Kidney (tissue), 14 donors: Measurements from ENCODE around the gene OR6K3. TPM values are rescaled to one million over a fixed set of nuclear protein-coding genes. Genes with fewer than 3 reads are reported as not detected.

Experiments used
- DNase-seq, 5 donors: peaks; one replicate each; pipeline ENCODE4 v3.0.0-alpha.2; 2013 to 2020
- FAIRE-seq: peaks from 2 replicates; lab custom pipeline; 2012; peaks lifted over from hg19 to GRCh38; lab: Jason Lieb, UNC
- H3K27ac ChIP-seq, 2 donors: one replicate each; pipeline ENCODE4 v1.7.0; 2013; ENCODE audit warnings: low read depth in 2 of 2, low read length in 2 of 2, inconsistent platforms in 1 of 2
- H3K27me3 ChIP-seq: one replicate; pipeline ENCODE4 v1.7.1; 2013; ENCODE audit warnings: low read length, inconsistent platforms; ENCODE audit not compliant: control insufficient read depth, insufficient read depth
- H3K36me3 ChIP-seq, 3 donors: one replicate each; pipeline versions ENCODE4 v1.7.0 to v1.7.1; 2013; ENCODE audit warnings: low read length in 3 of 3, control low read depth in 1 of 3, inconsistent platforms in 1 of 3; ENCODE audit not compliant: insufficient read depth in 3 of 3, control insufficient read depth in 2 of 3
- H3K4me1 ChIP-seq, 3 donors: one replicate each; pipeline versions ENCODE4 v1.7.0 to v1.7.1; 2013; ENCODE audit warnings: low read length in 3 of 3, inconsistent platforms in 1 of 3, low read depth in 1 of 3; ENCODE audit not compliant: control insufficient read depth in 2 of 3, insufficient read depth in 2 of 3
- H3K4me3 ChIP-seq, 3 donors: one replicate each; pipeline versions ENCODE4 v1.7.0 to v1.8.1; 2013; ENCODE audit warnings: low read length in 3 of 3, control low read depth in 1 of 3, inconsistent platforms in 1 of 3
- H3K9ac ChIP-seq, 3 donors: one replicate each; pipeline versions ENCODE4 v1.7.0 to v1.7.1; 2013; ENCODE audit warnings: low read length in 3 of 3, control low read depth in 1 of 3, inconsistent platforms in 1 of 3
- H3K9me3 ChIP-seq, 3 donors: one replicate each; pipeline versions ENCODE4 v1.7.0 to v1.7.1; 2013; ENCODE audit warnings: low read length in 3 of 3, control low read depth in 1 of 3, inconsistent platforms in 1 of 3; ENCODE audit not compliant: control insufficient read depth in 2 of 3, insufficient read depth in 1 of 3
- intact Hi-C: fragments of 100-400 bp; cut with DNase I; formaldehyde crosslinking; loops from one replicate; pipeline ENCODE4 v1.11.1; 2022
- polyA plus RNA-seq: library from polyadenylated mRNA; stranded (reverse); fragments of 350-450 nt; fragmentation: Illumina TruSeq; extraction: RNeasy Lipid Tissue Mini Kit (QIAGEN cat#74804); gene quantifications from one replicate; pipeline ENCODE4 v1.2.3, GENCODE V29; 2014; ENCODE audit warnings: low read depth, low replicate concordance; ENCODE audit not compliant: insufficient read depth
- total RNA-seq: library from RNA; stranded (reverse); fragmentation: NEBNext Ultra II Directional; extraction: Animal tissue kit (Norgen Biotek cat#: 25700); gene quantifications from one replicate; pipeline ENCODE4 v1.2.1, GENCODE V29; 2021
- TF ChIP-seq, protein P1 (sequence below): IDR thresholded peaks from 3 replicates; pipeline ENCODE4 v1.5.1; 2012; ENCODE audit warnings: mild to moderate bottlenecking, moderate library complexity, borderline replicate concordance; ENCODE audit not compliant: insufficient read depth; ENCODE audit errors: extremely low read depth
- donor health status: control.
- donor health status: control.
- donor health status: control.
- donor health status: control.
- donor health status: control.
- donor health status: DM: yes; HTN: yes; CAD: no.
- donor health status: Normal renal cell carcinoma (clear cell type).

OR6K3 gene
- total and polyA plus RNA-seq, 2 donors from 2014 or later, result not detected

DNA sequence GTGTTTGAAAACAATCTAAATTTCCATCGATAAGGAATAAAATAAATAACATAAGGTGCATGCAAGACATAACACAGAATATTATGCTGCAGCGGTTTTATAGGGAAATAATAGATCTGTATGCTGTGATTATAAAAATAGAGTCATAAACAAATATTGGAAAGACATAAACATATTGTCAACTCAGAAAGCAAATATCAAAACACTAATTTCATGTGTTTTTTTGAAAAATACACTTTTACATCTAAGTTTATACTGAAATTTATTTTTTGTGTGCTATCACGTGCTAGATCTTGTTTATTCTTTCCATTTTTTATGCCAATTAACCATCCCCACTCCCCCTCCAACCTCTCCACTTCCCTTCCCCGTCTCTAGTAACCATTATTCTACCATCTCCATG is 9.4 kb downstream of the OR6K3 start:
- intact Hi-C loops, result no loop called here
- TF ChIP-seq, protein P1, sequence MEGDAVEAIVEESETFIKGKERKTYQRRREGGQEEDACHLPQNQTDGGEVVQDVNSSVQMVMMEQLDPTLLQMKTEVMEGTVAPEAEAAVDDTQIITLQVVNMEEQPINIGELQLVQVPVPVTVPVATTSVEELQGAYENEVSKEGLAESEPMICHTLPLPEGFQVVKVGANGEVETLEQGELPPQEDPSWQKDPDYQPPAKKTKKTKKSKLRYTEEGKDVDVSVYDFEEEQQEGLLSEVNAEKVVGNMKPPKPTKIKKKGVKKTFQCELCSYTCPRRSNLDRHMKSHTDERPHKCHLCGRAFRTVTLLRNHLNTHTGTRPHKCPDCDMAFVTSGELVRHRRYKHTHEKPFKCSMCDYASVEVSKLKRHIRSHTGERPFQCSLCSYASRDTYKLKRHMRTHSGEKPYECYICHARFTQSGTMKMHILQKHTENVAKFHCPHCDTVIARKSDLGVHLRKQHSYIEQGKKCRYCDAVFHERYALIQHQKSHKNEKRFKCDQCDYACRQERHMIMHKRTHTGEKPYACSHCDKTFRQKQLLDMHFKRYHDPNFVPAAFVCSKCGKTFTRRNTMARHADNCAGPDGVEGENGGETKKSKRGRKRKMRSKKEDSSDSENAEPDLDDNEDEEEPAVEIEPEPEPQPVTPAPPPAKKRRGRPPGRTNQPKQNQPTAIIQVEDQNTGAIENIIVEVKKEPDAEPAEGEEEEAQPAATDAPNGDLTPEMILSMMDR, result no peak
- no peak for FAIRE-seq

DNA sequence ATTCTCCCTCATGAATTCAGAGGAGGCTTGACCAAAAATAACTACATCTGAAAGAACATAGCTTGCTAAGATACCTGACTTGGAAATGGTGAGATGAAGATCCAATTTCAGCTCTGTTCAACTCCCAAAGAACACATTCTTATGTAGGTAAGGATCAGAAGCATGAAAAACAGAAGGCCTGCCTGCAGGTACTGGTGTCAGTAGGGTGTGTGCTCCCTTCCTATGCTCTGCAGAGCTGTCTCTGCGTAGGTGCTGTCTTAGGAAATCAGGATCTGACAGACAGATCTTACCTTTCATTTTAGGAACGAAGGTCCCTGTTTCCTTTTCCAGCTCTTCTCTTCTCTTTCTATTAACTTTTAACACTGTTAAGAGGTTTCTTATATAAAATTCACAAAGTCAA is 14.4 kb downstream of the OR6K3 start:
- H3K9me3 ChIP-seq, result no peaks in the 10 kb centered on the region
- FAIRE-seq (no peak), DNase-seq (no peak)
- TF ChIP-seq, protein P1, result no peak
- no peaks in the 10 kb centered on the region for H3K4me1 ChIP-seq
- no peak overlapping the region for H3K9ac ChIP-seq
- intact Hi-C loops, result no loop called here
- no peak overlapping the region for H3K4me3 ChIP-seq
- H3K27me3 ChIP-seq, result no peaks in the 10 kb centered on the region
- no peak overlapping the region for H3K27ac ChIP-seq
- no peaks in the 10 kb centered on the region for H3K36me3 ChIP-seq

More for the DNA sequence above, 9.4 kb downstream of the OR6K3 start:
- Histone ChIP-seq H3K9ac (no peak overlapping the region), H3K9me3 (no peaks in the 10 kb centered on the region), H3K36me3 (no peaks in the 10 kb centered on the region), H3K27ac (no peak overlapping the region), H3K4me1 (no peaks in the 10 kb centered on the region), H3K4me3 (no peak overlapping the region), H3K27me3 (no peaks in the 10 kb centered on the region)
- DNase-seq, result no peak

DNA sequence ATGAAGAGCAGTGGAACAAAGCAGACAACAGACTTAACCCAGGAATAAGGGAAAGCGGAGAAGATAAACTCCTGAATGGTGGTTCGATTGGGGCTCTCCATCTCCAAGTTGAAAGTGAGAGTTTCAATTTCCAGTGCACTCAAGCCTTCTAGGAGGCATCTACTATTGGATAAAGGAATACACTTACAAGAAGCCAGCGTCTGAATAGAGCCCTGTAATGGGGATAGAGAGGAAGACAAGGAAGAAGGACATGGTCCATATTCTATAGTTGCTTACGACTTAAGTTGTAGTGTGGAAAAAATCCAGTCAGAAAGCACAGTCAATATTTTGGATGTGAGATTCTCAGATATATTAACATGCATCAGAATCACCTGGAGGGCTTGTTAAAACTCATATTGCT is 20.0 kb downstream of the OR6K3 start, which contains the start of gene OR6K2:
Gene OR6K2 (minus strand): TSS at position 101 of the 400 bp plus-strand sequence. CDS start 0 bp downstream, at position 101.
- H3K27ac ChIP-seq, result no peak within 1 kb of the TSS
- no peaks in the 10 kb centered on the region for H3K36me3 ChIP-seq
- no peaks in the 10 kb centered on the region for H3K4me1 ChIP-seq
- TF ChIP-seq, protein P1, result no peak
- H3K4me3 ChIP-seq, result no peak within 1 kb of the TSS
- no peak within 1 kb of the TSS for H3K9ac ChIP-seq
- FAIRE-seq (no peak), DNase-seq (no peak)
- intact Hi-C loops, result no loop called here
- H3K27me3 ChIP-seq, result no peaks in the 10 kb centered on the region
- H3K9me3 ChIP-seq, result no peaks in the 10 kb centered on the region

DNA sequence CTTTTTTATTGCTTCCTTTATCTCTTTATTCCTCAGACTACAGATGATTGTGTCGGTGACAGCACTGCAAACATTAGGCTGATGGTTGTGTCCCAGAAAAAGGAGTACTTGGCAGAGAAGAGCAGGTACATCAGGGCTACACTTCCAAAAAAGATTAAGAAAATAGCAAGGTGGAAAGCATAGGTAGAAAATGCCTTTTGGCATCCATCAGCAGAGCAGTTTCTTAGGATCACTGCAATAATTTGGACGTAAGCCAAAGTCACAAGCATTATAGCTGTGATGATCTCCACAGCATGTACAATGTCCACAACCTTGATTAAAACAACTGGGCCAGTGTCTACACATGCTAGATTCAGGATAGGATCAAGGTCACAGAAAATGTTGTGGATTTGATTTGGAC is 25.9 kb downstream of the OR6K3 start:
- no peaks in the 10 kb centered on the region for H3K36me3 ChIP-seq
- H3K27ac ChIP-seq, result no peak overlapping the region
- H3K27me3 ChIP-seq, result no peaks in the 10 kb centered on the region
- no peak overlapping the region for H3K4me3 ChIP-seq
- H3K9ac ChIP-seq, result no peak overlapping the region
- FAIRE-seq (no peak), DNase-seq (no peak)
- H3K4me1 ChIP-seq, result no peaks in the 10 kb centered on the region
- TF ChIP-seq, protein P1, result no peak
- intact Hi-C loops, result no loop called here
- no peaks in the 10 kb centered on the region for H3K9me3 ChIP-seq
